ENCODE measurements around the gene GBF1.

DNA sequence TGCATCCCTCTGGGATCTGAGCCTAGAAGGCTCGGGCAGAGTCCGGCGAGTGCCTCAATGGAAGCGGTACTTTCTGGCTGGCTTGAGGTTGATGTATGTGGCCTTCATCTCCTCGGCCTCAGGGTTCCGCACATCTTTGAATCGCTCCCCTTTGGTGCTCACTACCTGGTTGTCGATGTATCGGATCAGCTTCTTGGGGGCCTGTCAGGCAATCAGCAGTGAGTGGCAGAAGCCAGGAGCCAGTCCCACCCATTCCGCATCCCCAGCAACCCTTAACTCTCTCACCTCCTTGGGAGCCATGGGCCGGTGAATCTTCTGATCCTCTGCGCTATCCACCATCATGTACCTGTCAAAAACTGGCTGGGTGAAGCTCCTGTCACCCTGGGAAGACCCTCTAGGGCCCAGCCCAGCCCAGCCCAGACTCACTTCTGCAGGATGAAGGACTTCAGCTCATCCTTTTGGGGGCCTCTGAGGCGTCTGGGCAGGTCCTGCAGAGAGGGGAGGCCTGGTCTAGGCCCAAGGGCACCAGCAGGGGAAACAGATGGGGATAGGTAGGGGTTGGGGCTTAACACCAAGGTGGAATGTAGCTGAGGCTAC, 178.1 kb downstream of the GBF1 start:
- TF ChIP-seq, protein P1, sequence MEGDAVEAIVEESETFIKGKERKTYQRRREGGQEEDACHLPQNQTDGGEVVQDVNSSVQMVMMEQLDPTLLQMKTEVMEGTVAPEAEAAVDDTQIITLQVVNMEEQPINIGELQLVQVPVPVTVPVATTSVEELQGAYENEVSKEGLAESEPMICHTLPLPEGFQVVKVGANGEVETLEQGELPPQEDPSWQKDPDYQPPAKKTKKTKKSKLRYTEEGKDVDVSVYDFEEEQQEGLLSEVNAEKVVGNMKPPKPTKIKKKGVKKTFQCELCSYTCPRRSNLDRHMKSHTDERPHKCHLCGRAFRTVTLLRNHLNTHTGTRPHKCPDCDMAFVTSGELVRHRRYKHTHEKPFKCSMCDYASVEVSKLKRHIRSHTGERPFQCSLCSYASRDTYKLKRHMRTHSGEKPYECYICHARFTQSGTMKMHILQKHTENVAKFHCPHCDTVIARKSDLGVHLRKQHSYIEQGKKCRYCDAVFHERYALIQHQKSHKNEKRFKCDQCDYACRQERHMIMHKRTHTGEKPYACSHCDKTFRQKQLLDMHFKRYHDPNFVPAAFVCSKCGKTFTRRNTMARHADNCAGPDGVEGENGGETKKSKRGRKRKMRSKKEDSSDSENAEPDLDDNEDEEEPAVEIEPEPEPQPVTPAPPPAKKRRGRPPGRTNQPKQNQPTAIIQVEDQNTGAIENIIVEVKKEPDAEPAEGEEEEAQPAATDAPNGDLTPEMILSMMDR (IDR thresholded peaks at IDR 0.05) = no peak
- TF ChIP-seq POLR2AphosphoS5 (IDR thresholded peaks at IDR 0.05) = no peak

All from gastroesophageal sphincter (tissue), 3 donors.